ENCODE results near the gene SFXN5. TPM values are rescaled to one million over a fixed set of nuclear protein-coding genes. Genes with fewer than 3 reads are reported as not detected.

Gene SFXN5
- total RNA-seq, 1 experiment from 2014 or later, result 15.2 TPM

- H2AFZ ChIP-seq, result peak overlapping the region; percentile 99
- TF ChIP-seq EZH2 (IDR thresholded peaks at IDR 0.05; ENCODE audit: low read depth), result no peak
- TF ChIP-seq, protein P1, sequence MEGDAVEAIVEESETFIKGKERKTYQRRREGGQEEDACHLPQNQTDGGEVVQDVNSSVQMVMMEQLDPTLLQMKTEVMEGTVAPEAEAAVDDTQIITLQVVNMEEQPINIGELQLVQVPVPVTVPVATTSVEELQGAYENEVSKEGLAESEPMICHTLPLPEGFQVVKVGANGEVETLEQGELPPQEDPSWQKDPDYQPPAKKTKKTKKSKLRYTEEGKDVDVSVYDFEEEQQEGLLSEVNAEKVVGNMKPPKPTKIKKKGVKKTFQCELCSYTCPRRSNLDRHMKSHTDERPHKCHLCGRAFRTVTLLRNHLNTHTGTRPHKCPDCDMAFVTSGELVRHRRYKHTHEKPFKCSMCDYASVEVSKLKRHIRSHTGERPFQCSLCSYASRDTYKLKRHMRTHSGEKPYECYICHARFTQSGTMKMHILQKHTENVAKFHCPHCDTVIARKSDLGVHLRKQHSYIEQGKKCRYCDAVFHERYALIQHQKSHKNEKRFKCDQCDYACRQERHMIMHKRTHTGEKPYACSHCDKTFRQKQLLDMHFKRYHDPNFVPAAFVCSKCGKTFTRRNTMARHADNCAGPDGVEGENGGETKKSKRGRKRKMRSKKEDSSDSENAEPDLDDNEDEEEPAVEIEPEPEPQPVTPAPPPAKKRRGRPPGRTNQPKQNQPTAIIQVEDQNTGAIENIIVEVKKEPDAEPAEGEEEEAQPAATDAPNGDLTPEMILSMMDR (conservative IDR thresholded peaks at IDR 0.05), result peak; percentile 17; the same call in 1 of the 2 replicates
- peak overlapping the region; percentile 96 for H3K4me3 ChIP-seq
- intact Hi-C loops (cut with micrococcal nuclease; ENCODE audit: unreplicated experiment), result no loop called here
- no peaks in the 10 kb centered on the region for H3K9me2 ChIP-seq (ENCODE audit: insufficient read depth)
- BruUV-seq (replicated peaks), result no TSS peak
- H3K9me3 ChIP-seq (ENCODE audit: insufficient read depth, low read depth), result no peaks in the 10 kb centered on the region
- H3F3A ChIP-seq (ENCODE audit: insufficient read depth, low read depth), result peaks cover 31% of the 10 kb centered on the region
- H3K79me2 ChIP-seq (ENCODE audit: low read depth), result peaks cover 50% of the 10 kb centered on the region
- 0 out of 2 replicates have a peak, but pooled peaks cover under 1% of the 10 kb centered on the region for H4K20me1 ChIP-seq (ENCODE audit: insufficient read depth)
- POLR2A ChIA-PET (ENCODE audit: unreplicated experiment), result interaction anchor here (0.7 kb wide), 2 partner anchors 105 to 1665 kb away, joined by 5 read pairs; no protein-coding TSS in a partner anchor
- H3K27me3 ChIP-seq (ENCODE audit: insufficient read depth, low read depth), result no peaks in the 10 kb centered on the region
- peak overlapping the region; percentile 98 for H3K4me2 ChIP-seq
- DNase-seq, result peak in 1 of 2 experiments; percentile 31
- CTCF ChIA-PET, result interaction anchor here (0.5 to 1.4 kb wide), 4 partner anchors 40 to 996 kb away, joined by 3 to 5 read pairs (median 4); no protein-coding TSS in a partner anchor
- H3K27ac ChIP-seq, result peak overlapping the region; percentile 57
- H3K36me3 ChIP-seq (ENCODE audit: low read depth), result no peaks in the 10 kb centered on the region
- H3K4me1 ChIP-seq (replicated peaks; ENCODE audit: insufficient read depth), result peaks cover 20% of the 10 kb centered on the region
Observed at GRCh38 chr2:73112026-73112912, 40.8 kb upstream of the SFXN5 start.

DNA sequence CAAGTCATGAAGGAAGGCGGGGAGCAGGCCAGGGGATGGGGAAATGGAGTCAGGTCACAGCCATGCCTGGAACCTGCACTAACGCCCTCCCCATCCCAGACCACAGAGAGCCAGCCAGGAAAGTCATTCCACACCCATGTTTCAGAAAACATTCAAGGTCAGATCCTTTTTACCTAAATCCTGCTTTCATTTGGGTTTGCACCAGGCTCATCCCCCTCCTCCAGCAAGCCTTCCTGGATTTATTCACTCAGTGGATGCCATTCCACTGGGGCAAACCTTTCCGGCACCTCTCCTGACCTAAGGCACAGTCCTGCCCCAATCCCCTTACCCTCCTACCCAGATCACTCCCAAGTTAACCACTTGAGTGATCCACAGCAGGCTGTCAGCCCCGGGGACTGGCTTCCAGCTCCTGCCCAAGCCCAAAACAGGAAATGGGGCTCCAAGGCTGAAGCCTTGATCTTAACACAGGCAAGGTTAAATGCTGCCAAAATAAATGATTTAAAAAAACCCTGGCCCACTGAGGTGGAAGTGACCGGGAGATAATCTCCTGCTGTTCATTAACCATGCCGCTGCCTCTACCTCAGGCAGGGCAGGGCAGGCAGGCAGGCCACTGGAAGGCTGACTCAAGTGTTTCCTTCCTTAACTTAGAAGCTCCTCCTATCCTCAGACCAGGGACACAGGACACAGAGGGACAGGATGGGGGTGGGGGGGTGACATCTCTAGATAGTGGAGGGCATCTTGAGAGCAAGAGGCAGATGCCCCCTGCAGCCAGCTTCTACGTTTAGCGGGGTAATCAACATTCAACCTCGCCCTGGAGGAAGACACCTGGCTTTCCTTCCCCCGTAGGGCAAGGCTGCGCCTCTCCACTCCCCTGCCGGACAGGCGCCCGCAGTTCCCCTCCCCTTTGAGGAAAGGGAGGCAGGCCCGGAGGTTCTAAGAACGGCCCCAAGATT, 39.8 kb upstream of the SFXN5 start:
- peak; percentile 57 to 60 for DNase-seq
- Histone ChIP-seq H2AFZ (peak overlapping the region; percentile 99), H3F3A (ENCODE audit: insufficient read depth, low read depth) (peaks cover 31% of the 10 kb centered on the region), H3K4me2 (peak overlapping the region; percentile 98), H3K9me3 (ENCODE audit: insufficient read depth, low read depth) (no peaks in the 10 kb centered on the region), H4K20me1 (ENCODE audit: insufficient read depth) (peaks cover 4% of the 10 kb centered on the region; the same call in 1 of the 2 replicates), H3K9me2 (ENCODE audit: insufficient read depth) (no peaks in the 10 kb centered on the region), H3K27me3 (ENCODE audit: insufficient read depth, low read depth) (no peaks in the 10 kb centered on the region), H3K4me1 (replicated peaks; ENCODE audit: insufficient read depth) (peaks cover 20% of the 10 kb centered on the region), H3K36me3 (ENCODE audit: low read depth) (no peaks in the 10 kb centered on the region), H3K27ac (peak overlapping the region; percentile 57), H3K79me2 (ENCODE audit: low read depth) (peaks cover 59% of the 10 kb centered on the region), H3K4me3 (peak overlapping the region; percentile 96)
- BruUV-seq (replicated peaks), result TSS peak; percentile 41
- CTCF ChIA-PET, result interaction anchor here (0.5 to 1.4 kb wide), 7 partner anchors 22 to 995 kb away, joined by 3 to 15 read pairs (median 4); no protein-coding TSS in a partner anchor
- TF ChIP-seq, protein P1 (conservative IDR thresholded peaks at IDR 0.05), result 0 out of 2 replicates have a peak, but pooled peaks have one; percentile 5
- TF ChIP-seq EZH2 (IDR thresholded peaks at IDR 0.05; ENCODE audit: low read depth), result no peak
- intact Hi-C loops (cut with micrococcal nuclease; ENCODE audit: unreplicated experiment), result no loop called here
- POLR2A ChIA-PET (ENCODE audit: unreplicated experiment), result interaction anchor here (0.6 to 0.7 kb wide), 2 partner anchors 46 to 1664 kb away, joined by 5 to 8 read pairs; no protein-coding TSS in a partner anchor

Data from PC-9 (cell line).